HEK293T (cell line): Measurements from ENCODE around the gene SZT2.

ENCODE experiments used
- ARNT ChIP-seq: fragments of 450-650 bp; IDR thresholded peaks from 2 replicates; pipeline ENCODE4 v1.6.1; 2017; ENCODE audit warnings: mild to moderate bottlenecking
- BHLHE40 ChIP-seq: fragments of 450-650 bp; IDR thresholded peaks from 2 replicates; pipeline ENCODE4 v1.6.1; 2016; ENCODE audit warnings: mild to moderate bottlenecking, moderate library complexity, borderline replicate concordance
- CTBP1 ChIP-seq: fragments of 450-650 bp; IDR thresholded peaks from 2 replicates; pipeline ENCODE4 v1.6.1; 2016; ENCODE audit warnings: borderline replicate concordance
- ELF4 ChIP-seq: fragments of 450-650 bp; IDR thresholded peaks from 2 replicates; pipeline ENCODE4 v1.6.1; 2017; ENCODE audit warnings: antibody characterized with exemption
- FOXA1 ChIP-seq: fragments of 450-650 bp; IDR thresholded peaks from 2 replicates; pipeline ENCODE4 v1.6.1; 2016; ENCODE audit warnings: mild to moderate bottlenecking
- FOXK2 ChIP-seq: fragments of 450-650 bp; IDR thresholded peaks from 2 replicates; pipeline ENCODE4 v1.6.1; 2016; ENCODE audit warnings: mild to moderate bottlenecking
- FOXM1 ChIP-seq: fragments of 450-650 bp; IDR thresholded peaks from 2 replicates; pipeline ENCODE4 v1.6.1; 2017; ENCODE audit warnings: mild to moderate bottlenecking, borderline replicate concordance
- HDGF ChIP-seq: fragments of 450-650 bp; IDR thresholded peaks from 2 replicates; pipeline ENCODE4 v1.6.1; 2017; ENCODE audit warnings: antibody characterized with exemption, borderline replicate concordance
- NFRKB ChIP-seq: fragments of 450-650 bp; IDR thresholded peaks from 2 replicates; pipeline ENCODE4 v1.6.1; 2016; ENCODE audit warnings: mild to moderate bottlenecking, moderate library complexity
- SP1 ChIP-seq: fragments of 450-650 bp; IDR thresholded peaks from 2 replicates; pipeline ENCODE4 v1.6.1; 2017
- SUZ12 ChIP-seq: fragments of 450-650 bp; IDR thresholded peaks from 2 replicates; pipeline ENCODE4 v1.6.1; 2016; ENCODE audit warnings: mild to moderate bottlenecking
- TARDBP ChIP-seq: fragments of 450-650 bp; IDR thresholded peaks from 2 replicates; pipeline ENCODE4 v1.6.1; 2016
- ZNF384 ChIP-seq: fragments of 450-650 bp; IDR thresholded peaks from 2 replicates; pipeline ENCODE4 v1.6.1; 2016

DNA sequence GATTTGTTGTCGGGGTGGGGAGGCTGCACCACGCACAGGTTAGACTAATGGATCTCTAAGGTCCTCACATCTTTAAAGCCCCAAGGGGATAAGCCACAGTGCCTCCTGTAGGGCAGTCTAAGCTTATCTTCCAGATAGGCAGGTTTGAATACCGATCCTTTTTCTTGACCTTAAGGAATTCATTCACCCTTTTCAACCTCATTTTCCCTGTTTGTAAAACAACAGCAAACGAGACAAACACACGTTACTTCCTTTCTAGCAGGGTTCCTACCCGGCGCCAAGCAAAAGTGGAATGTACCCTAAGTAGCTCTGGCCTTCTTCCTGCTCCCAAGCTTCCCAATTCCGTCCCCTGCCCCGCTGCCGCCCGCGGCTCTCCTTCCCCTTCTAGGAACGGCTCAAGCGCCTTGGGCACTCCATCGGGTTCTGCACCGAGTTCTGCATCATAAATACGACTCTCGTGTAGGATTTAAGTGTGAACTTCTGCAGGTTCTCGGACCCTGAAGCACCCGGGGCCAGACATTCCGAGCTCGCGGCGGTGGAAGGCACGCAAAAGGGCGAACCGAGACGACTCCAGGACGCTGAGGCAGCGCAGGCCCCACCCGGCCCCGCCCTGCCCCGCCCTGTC lies 31.5 kb upstream of the SZT2 start:
- TF ChIP-seq FOXA1 (no peak), SP1 (no peak), FOXM1 (no peak), ZNF384 (no peak), NFRKB (no peak), BHLHE40 (no peak), TARDBP (no peak), FOXK2 (no peak), SUZ12 (no peak), ARNT (no peak), ELF4 (no peak), HDGF (no peak), CTBP1 (no peak)
